GM10847 (cell line): ENCODE results near the gene GATA3.

ENCODE experiments used
- POLR2A ChIP-seq: IDR thresholded peaks from 2 replicates; pipeline ENCODE4 v1.6.1; 2011; ENCODE audit not compliant: insufficient read length; ENCODE audit errors: extremely low read depth

Gene GATA3

GRCh38 chr10:8044908-8045725 lies 9.4 kb upstream of the GATA3 start:
- TF ChIP-seq POLR2A = no peak

- no peak for TF ChIP-seq POLR2A
Measured at GRCh38 chr10:8045726-8046494, 8.6 kb upstream of the GATA3 start.

- TF ChIP-seq POLR2A = no peak
Measured at GRCh38 chr10:8047452-8048280, 6.8 kb upstream of the GATA3 start.

GRCh38 chr10:8048281-8049008 lies 6.0 kb upstream of the GATA3 start:
- no peak for TF ChIP-seq POLR2A

- no peak for TF ChIP-seq POLR2A
Measured at GRCh38 chr10:8049045-8049864, 5.2 kb upstream of the GATA3 start.

GRCh38 chr10:8049865-8050555 lies 4.5 kb upstream of the GATA3 start:
- TF ChIP-seq POLR2A = no peak

- no peak for TF ChIP-seq POLR2A
Measured at GRCh38 chr10:8050556-8051108, 3.9 kb upstream of the GATA3 start.

- TF ChIP-seq POLR2A = no peak
Measured at GRCh38 chr10:8051109-8051821, 3.2 kb upstream of the GATA3 start.

GRCh38 chr10:8051851-8052257 lies 2.6 kb upstream of the GATA3 start:
- TF ChIP-seq POLR2A = no peak

- no peak for TF ChIP-seq POLR2A
Measured at GRCh38 chr10:8052341-8052955, 2.0 kb upstream of the GATA3 start.

GRCh38 chr10:8052956-8053445 lies 1.5 kb upstream of the GATA3 start:
- TF ChIP-seq POLR2A = no peak

GRCh38 chr10:8053446-8054243 lies 843 bp upstream of the GATA3 start:
- peak; percentile 45 for TF ChIP-seq POLR2A

GRCh38 chr10:8054244-8054493 lies 319 bp upstream of the GATA3 start:
- TF ChIP-seq POLR2A = no peak
